ENCODE results near the gene IMPACT. TPM values are rescaled to one million over a fixed set of nuclear protein-coding genes. Genes with fewer than 3 reads are reported as not detected.

The IMPACT gene
- total and polyA plus RNA-seq, 4 donors = 8.3 to 13.6 (median 11.4) TPM

GRCh38 chr18:24497031-24497754 is 70.7 kb downstream of the IMPACT start:
- 93% methylated on average over 1 of the region's 1 CpG for WGBS
- no peaks in the 10 kb centered on the region for H3K36me3 ChIP-seq (ENCODE audit: control insufficient read depth in 4 of 4, insufficient read depth in 3 of 4, low read depth in 1 of 4, low read length in 3 of 4)
- H3K27ac ChIP-seq (ENCODE audit: low read depth in 1 of 2, low read length in 2 of 2) = no peak overlapping the region
- no peak overlapping the region for H3K4me3 ChIP-seq (ENCODE audit: low read depth in 1 of 3, low read length in 3 of 3)
- no peak for DNase-seq (ENCODE audit: low spot score)
- H3K4me1 ChIP-seq (ENCODE audit: control insufficient read depth in 4 of 4, insufficient read depth in 4 of 4, low read length in 3 of 4) = no peaks in the 10 kb centered on the region
- peaks cover 0 to 2% (median 0%) of the 10 kb centered on the region in 4 donors for H3K27me3 ChIP-seq (ENCODE audit: control insufficient read depth in 4 of 4, insufficient read depth in 4 of 4, low read length in 3 of 4)
- H3K9ac ChIP-seq (ENCODE audit: low read depth in 1 of 2, low read length in 2 of 2) = no peak overlapping the region
- TF ChIP-seq HNF4A (conservative IDR thresholded peaks at IDR 0.05) (no peak), SP1 (IDR thresholded peaks at IDR 0.05) (no peak)
- H3K9me3 ChIP-seq (ENCODE audit: control insufficient read depth in 4 of 4, low read length in 3 of 4) = peaks cover 0 to 7% (median 0%) of the 10 kb centered on the region in 4 donors

GRCh38 chr18:24499814-24500213 is 73.3 kb downstream of the IMPACT start:
- DNase-seq (ENCODE audit: low spot score) = no peak
- TF ChIP-seq JUND (IDR thresholded peaks at IDR 0.05) (no peak), NR2F2 (IDR thresholded peaks at IDR 0.05) (no peak), CTCF (IDR thresholded peaks at IDR 0.05; ENCODE audit: low read depth, low read length, missing input control) (no peak), HNF4G (IDR thresholded peaks at IDR 0.05) (no peak)
- TF ChIP-seq, protein P1, sequence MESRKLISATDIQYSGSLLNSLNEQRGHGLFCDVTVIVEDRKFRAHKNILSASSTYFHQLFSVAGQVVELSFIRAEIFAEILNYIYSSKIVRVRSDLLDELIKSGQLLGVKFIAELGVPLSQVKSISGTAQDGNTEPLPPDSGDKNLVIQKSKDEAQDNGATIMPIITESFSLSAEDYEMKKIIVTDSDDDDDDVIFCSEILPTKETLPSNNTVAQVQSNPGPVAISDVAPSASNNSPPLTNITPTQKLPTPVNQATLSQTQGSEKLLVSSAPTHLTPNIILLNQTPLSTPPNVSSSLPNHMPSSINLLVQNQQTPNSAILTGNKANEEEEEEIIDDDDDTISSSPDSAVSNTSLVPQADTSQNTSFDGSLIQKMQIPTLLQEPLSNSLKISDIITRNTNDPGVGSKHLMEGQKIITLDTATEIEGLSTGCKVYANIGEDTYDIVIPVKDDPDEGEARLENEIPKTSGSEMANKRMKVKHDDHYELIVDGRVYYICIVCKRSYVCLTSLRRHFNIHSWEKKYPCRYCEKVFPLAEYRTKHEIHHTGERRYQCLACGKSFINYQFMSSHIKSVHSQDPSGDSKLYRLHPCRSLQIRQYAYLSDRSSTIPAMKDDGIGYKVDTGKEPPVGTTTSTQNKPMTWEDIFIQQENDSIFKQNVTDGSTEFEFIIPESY (IDR thresholded peaks at IDR 0.05) = no peak
- peaks cover 0 to 2% (median 0%) of the 10 kb centered on the region in 4 donors for H3K27me3 ChIP-seq (ENCODE audit: control insufficient read depth in 4 of 4, insufficient read depth in 4 of 4, low read length in 3 of 4)
- H3K4me3 ChIP-seq (ENCODE audit: low read depth in 1 of 3, low read length in 3 of 3) = no peak overlapping the region
- H3K9me3 ChIP-seq (ENCODE audit: control insufficient read depth in 4 of 4, low read length in 3 of 4) = no peaks in the 10 kb centered on the region
- H3K27ac ChIP-seq (ENCODE audit: low read depth in 1 of 2, low read length in 2 of 2) = no peak overlapping the region
- H3K4me1 ChIP-seq (ENCODE audit: control insufficient read depth in 4 of 4, insufficient read depth in 4 of 4, low read length in 3 of 4) = no peaks in the 10 kb centered on the region
- no peak overlapping the region for H3K9ac ChIP-seq (ENCODE audit: low read depth in 1 of 2, low read length in 2 of 2)
- H3K36me3 ChIP-seq (ENCODE audit: control insufficient read depth in 4 of 4, insufficient read depth in 3 of 4, low read depth in 1 of 4, low read length in 3 of 4) = no peaks in the 10 kb centered on the region
- WGBS = 82% methylated on average over 5 of the region's 5 CpGs

DNA sequence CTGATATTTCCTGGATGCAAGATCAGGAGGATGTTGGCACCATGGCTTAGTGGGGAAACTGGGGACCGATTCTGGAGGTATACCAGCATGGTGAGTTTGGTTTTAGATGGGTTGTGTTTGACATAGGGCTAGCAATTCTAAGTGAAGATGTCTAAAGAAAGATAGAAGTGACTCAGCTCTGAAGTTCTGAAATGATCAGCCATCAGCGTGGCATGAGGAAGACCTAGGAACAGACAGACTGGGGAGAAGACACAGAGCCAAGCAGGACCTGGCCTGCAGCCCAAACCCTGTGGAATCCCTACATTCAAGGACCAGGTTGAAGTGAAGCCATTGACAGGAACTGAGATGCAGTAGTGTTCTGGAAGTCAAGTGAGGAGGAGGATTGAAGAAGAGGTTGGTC is 73.7 kb downstream of the IMPACT start:
- DNase-seq (ENCODE audit: low spot score) = no peak

More for the DNA sequence above, 73.7 kb downstream of the IMPACT start:
- no peak for TF ChIP-seq NR2F2 (IDR thresholded peaks at IDR 0.05)
- no peak for TF ChIP-seq JUND (IDR thresholded peaks at IDR 0.05)
- TF ChIP-seq HNF4A (conservative IDR thresholded peaks at IDR 0.05) = no peak
- no peak for TF ChIP-seq YY1 (IDR thresholded peaks at IDR 0.05)
- no peak for TF ChIP-seq HNF4G (IDR thresholded peaks at IDR 0.05)
- no peak for TF ChIP-seq FOXA2 (IDR thresholded peaks at IDR 0.05)
- no peak for TF ChIP-seq CTCF (IDR thresholded peaks at IDR 0.05; ENCODE audit: low read depth, low read length, missing input control)
- no peak for TF ChIP-seq SP1 (IDR thresholded peaks at IDR 0.05)
- no peak for TF ChIP-seq RXRA (IDR thresholded peaks at IDR 0.05)
- TF ChIP-seq, protein P1 (IDR thresholded peaks at IDR 0.05) = no peak
- H3K9ac ChIP-seq (ENCODE audit: low read depth in 1 of 2, low read length in 2 of 2) = no peak overlapping the region
- no peak overlapping the region for H3K4me3 ChIP-seq (ENCODE audit: low read depth in 1 of 3, low read length in 3 of 3)
- H3K4me1 ChIP-seq (ENCODE audit: control insufficient read depth in 4 of 4, insufficient read depth in 4 of 4, low read length in 3 of 4) = no peaks in the 10 kb centered on the region
- no peaks in the 10 kb centered on the region for H3K9me3 ChIP-seq (ENCODE audit: control insufficient read depth in 4 of 4, low read length in 3 of 4)
- no peaks in the 10 kb centered on the region for H3K36me3 ChIP-seq (ENCODE audit: control insufficient read depth in 4 of 4, insufficient read depth in 3 of 4, low read depth in 1 of 4, low read length in 3 of 4)
- peaks cover 0 to 2% (median 0%) of the 10 kb centered on the region in 4 donors for H3K27me3 ChIP-seq (ENCODE audit: control insufficient read depth in 4 of 4, insufficient read depth in 4 of 4, low read length in 3 of 4)
- no peak overlapping the region for H3K27ac ChIP-seq (ENCODE audit: low read depth in 1 of 2, low read length in 2 of 2)
- WGBS = 81% methylated on average over 2 of the region's 2 CpGs
